ENCODE measurements around the gene DHRS3. TPM values are rescaled to one million over a fixed set of nuclear protein-coding genes. Genes with fewer than 3 reads are reported as not detected.
"Not testable (repeated sequence)": the region's sequence is repeated elsewhere in the genome, so short reads cannot be mapped to it uniquely, and the experiment has no call there.

The DHRS3 gene
- total RNA-seq, 1 donor from 2014 or later, result 60.5 TPM

DNA sequence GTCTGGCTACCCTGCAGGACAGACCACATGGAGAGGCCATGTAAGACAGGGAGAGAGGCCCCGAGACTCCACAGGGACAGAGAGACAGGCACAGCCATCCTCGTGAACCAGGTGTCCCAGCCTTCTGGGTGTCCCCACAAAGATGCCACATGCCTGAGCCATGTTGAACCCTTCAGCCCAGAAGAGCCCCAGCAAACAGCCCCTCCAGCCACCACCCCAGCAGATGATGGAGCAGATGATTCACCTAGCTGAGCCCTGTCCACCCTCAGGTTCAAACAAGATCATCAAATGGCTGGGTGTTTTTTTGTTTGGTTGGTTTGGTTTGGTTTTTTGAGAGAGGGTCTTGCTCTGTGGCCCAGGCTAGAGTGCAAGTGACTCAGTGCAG lies 78.7 kb downstream of the DHRS3 start:
- TF ChIP-seq CTCF (conservative IDR thresholded peaks at IDR 0.05; ENCODE audit: low read depth, low read length), result no peak
- DNase-seq (ENCODE audit: low read depth), result no peak
- H3K4me3 ChIP-seq (ENCODE audit: low read depth, low read length), result no peak overlapping the region

GRCh38 chr1:12538536-12538935 lies 79.5 kb downstream of the DHRS3 start:
- DNase-seq (ENCODE audit: low read depth); H3K4me3 ChIP-seq (ENCODE audit: low read depth, low read length): not testable (repeated sequence)

GRCh38 chr1:12537906-12538461 lies 80.0 kb downstream of the DHRS3 start:
- no peak for DNase-seq (ENCODE audit: low read depth)
- H3K4me3 ChIP-seq (ENCODE audit: low read depth, low read length), result no peak overlapping the region
- TF ChIP-seq CTCF (conservative IDR thresholded peaks at IDR 0.05; ENCODE audit: low read depth, low read length), result no peak

- no peak overlapping the region for H3K4me3 ChIP-seq (ENCODE audit: low read depth, low read length)
- TF ChIP-seq CTCF (conservative IDR thresholded peaks at IDR 0.05; ENCODE audit: low read depth, low read length), result no peak
- no peak for DNase-seq (ENCODE audit: low read depth)
These were observed 80.7 kb downstream of the DHRS3 start for GRCh38 chr1:12537294-12537693.

DNA sequence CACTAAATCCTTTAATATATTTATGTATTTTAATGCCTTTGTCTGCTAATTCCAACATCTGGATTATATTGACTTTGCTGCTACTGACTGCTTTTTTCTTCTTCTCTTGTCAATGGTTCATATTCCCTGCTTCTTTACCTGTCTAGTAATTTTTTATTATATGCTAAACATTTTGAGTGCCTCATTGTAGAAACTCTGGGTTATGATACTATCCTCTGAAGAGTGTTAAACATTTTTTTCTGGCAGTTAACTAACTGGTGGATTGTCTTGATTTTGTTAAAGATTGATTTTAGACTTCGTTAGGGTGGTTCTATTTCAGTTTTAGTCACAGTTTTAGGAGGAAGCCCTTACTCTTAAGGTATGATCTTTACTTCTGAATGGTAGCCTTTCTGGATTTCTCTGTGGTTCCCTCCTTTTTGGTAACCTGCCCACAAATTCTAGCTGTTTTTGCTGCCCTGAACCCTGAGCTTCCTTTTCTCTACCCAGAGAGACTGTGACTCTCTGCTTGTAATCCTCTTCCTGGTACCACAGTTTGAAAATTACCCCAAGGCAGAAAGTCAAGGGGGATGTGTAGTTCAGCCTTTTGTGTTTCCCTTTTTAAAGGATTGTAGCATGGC lies 81.9 kb downstream of the DHRS3 start:
- TF ChIP-seq CTCF (conservative IDR thresholded peaks at IDR 0.05; ENCODE audit: low read depth, low read length), result no peak
- DNase-seq (ENCODE audit: low read depth), result no peak

DNA sequence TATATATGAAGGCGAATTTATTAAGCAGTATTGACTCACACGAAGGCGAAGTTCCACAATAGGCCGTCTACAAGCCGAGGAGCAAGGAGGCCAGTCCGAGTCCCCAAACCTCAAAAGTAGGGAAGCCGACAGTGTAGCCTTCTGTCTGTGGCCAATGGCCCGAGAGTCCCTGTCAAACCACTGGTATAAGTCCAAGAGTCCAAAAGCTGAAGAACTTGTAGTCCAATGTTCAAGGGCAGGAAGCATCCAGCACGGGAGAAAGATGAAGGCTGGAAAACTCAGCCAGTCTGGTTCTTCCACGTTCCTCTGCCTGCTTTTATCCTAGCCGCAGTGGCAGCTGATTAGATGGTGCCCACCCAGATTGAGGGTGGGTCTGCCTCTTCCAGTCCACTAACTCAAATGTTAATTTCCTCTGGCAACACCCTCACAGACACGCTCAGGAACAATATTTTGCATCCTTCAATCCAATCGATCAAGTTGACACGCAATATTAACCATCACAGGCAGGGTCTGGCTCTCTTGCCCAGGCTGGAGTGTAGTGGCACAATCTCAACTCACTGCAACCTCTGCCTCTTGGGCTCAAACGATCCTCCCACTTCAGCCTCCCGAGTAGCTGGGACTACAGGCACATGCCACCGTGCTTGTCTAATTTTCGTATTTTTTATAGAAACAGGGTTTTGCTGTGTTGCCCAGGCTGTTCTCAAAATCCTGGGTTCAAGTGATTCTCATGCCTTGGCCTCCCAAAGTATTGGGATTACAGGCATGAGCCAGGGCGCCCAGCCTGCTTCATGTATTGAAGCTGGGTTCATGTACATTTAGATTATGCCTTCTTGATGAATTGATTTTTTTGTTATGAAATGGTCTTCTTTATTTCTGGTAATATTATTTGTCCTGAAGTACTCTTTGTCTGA lies 85.3 kb downstream of the DHRS3 start:
- H3K4me3 ChIP-seq (ENCODE audit: low read depth, low read length), result no peak overlapping the region
- no peak for TF ChIP-seq CTCF (conservative IDR thresholded peaks at IDR 0.05; ENCODE audit: low read depth, low read length)
- DNase-seq (ENCODE audit: low read depth), result no peak

More for the DNA sequence above, 81.9 kb downstream of the DHRS3 start:
- no peak overlapping the region for H3K4me3 ChIP-seq (ENCODE audit: low read depth, low read length)

GRCh38 chr1:12531179-12531499 lies 86.9 kb downstream of the DHRS3 start:
- TF ChIP-seq CTCF (conservative IDR thresholded peaks at IDR 0.05; ENCODE audit: low read depth, low read length), result no peak
- DNase-seq (ENCODE audit: low read depth), result no peak
- no peak overlapping the region for H3K4me3 ChIP-seq (ENCODE audit: low read depth, low read length)

Data from epithelial cell of proximal tubule (primary cell).